Activated B cell treated with CpG ODN at 0.5 μM for 24 hours (primary cell): Measurements from ENCODE around the gene ZRANB3. TPM values are rescaled to one million over a fixed set of nuclear protein-coding genes. Genes with fewer than 3 reads are reported as not detected.

Source experiments
- ATAC-seq: fragments of 200-7000 bp; cut with Tn5 transposase; one replicate; pipeline ENCODE4 v1.10.0; 2021; ENCODE audit warnings: low read depth, mild to moderate bottlenecking, moderate library complexity
- CTCF ChIA-PET: fragments of 350-600 bp; sonication (Branson Sonifier 250); formaldehyde crosslinking; loops from one replicate; lab custom pipeline; 2021; ENCODE audit warnings: antibody characterized with exemption; lab: Charles Lee
- POLR2A ChIA-PET: fragments of 350-600 bp; sonication (Branson Sonifier 250); formaldehyde crosslinking; loops from one replicate; lab custom pipeline; 2021; ENCODE audit warnings: antibody characterized with exemption; lab: Charles Lee
- DNase-seq: peaks from one replicate; pipeline ENCODE4 v3.0.0; 2022
- H3K27ac Mint-ChIP-seq: one replicate; pipeline ENCODE4 v1.8.0; 2020; ENCODE audit warnings: mixed read lengths
- H3K27me3 Mint-ChIP-seq: one replicate; pipeline ENCODE4 v1.8.0; 2021; ENCODE audit warnings: mixed read lengths
- H3K36me3 Mint-ChIP-seq: one replicate; pipeline ENCODE4 v1.8.0; 2021; ENCODE audit warnings: low read depth, mixed read lengths
- H3K4me1 Mint-ChIP-seq: one replicate; pipeline ENCODE4 v1.8.0; 2021; ENCODE audit warnings: mixed read lengths
- H3K4me3 Mint-ChIP-seq: one replicate; pipeline ENCODE4 v1.8.0; 2020; ENCODE audit warnings: mild to moderate bottlenecking, mixed read lengths
- H3K9me3 Mint-ChIP-seq: one replicate; pipeline ENCODE4 v1.8.0; 2020; ENCODE audit warnings: mixed read lengths
- CTCF ChIP-seq: fragments of 200-600 bp; IDR thresholded peaks from one replicate; pipeline ENCODE4 v1.8.0; 2022; ENCODE audit warnings: antibody characterized with exemption, mild to moderate bottlenecking
- intact Hi-C: fragments of 100-400 bp; cut with micrococcal nuclease; formaldehyde crosslinking; loops from one replicate; pipeline ENCODE4 v1.15.1; 2024
- total RNA-seq: library from RNA; stranded (reverse); gene quantifications from 2 replicates; pipeline ENCODE4 v1.2.3, GENCODE V29; 2022

ZRANB3 gene
- total RNA-seq, 1 donor from 2014 or later: 14.4 TPM

GRCh38 chr2:135337071-135337470 lies 193.9 kb downstream of the ZRANB3 start:
- peaks cover 9% of the 10 kb centered on the region for H3K9me3 Mint-ChIP-seq
- no peak overlapping the region for H3K27ac Mint-ChIP-seq
- ATAC-seq (no peak), DNase-seq (no peak)
- intact Hi-C loops: no loop called here
- ChIA-PET CTCF (no interaction called here), POLR2A (no interaction called here)
- no peak for TF ChIP-seq CTCF
- no peak overlapping the region for H3K4me3 Mint-ChIP-seq
- H3K36me3 Mint-ChIP-seq: peaks cover 13% of the 10 kb centered on the region
- peaks cover 10% of the 10 kb centered on the region for H3K4me1 Mint-ChIP-seq
- no peaks in the 10 kb centered on the region for H3K27me3 Mint-ChIP-seq

- Mint-ChIP-seq H3K27ac (no peak overlapping the region), H3K27me3 (no peaks in the 10 kb centered on the region), H3K4me1 (peaks cover 10% of the 10 kb centered on the region), H3K4me3 (no peak overlapping the region), H3K9me3 (peaks cover 13% of the 10 kb centered on the region), H3K36me3 (peaks cover 8% of the 10 kb centered on the region)
- intact Hi-C loops: no loop called here
- ChIA-PET CTCF (no interaction called here), POLR2A (no interaction called here)
- no peak for ATAC-seq
- TF ChIP-seq CTCF: no peak
- no peak for DNase-seq
These were observed 195.8 kb downstream of the ZRANB3 start for GRCh38 chr2:135335256-135335655.

- Mint-ChIP-seq H3K36me3 (peaks cover 4% of the 10 kb centered on the region), H3K9me3 (peaks cover 28% of the 10 kb centered on the region), H3K4me1 (no peaks in the 10 kb centered on the region), H3K27ac (no peak overlapping the region), H3K4me3 (no peak overlapping the region), H3K27me3 (no peaks in the 10 kb centered on the region)
- intact Hi-C loops: no loop called here
- TF ChIP-seq CTCF: no peak
- POLR2A ChIA-PET: no interaction called here
- ATAC-seq (no peak), DNase-seq (no peak)
- CTCF ChIA-PET: no interaction called here
These were observed 203.9 kb downstream of the ZRANB3 start for GRCh38 chr2:135327146-135327545.

GRCh38 chr2:135320465-135321355 lies 210.3 kb downstream of the ZRANB3 start:
- CTCF ChIA-PET: no interaction called here
- POLR2A ChIA-PET: no interaction called here
- no peaks in the 10 kb centered on the region for H3K27me3 Mint-ChIP-seq
- H3K4me3 Mint-ChIP-seq: no peak overlapping the region
- ATAC-seq (no peak), DNase-seq (no peak)
- H3K27ac Mint-ChIP-seq: no peak overlapping the region
- intact Hi-C loops: no loop called here
- no peaks in the 10 kb centered on the region for H3K36me3 Mint-ChIP-seq
- TF ChIP-seq CTCF: no peak
- H3K4me1 Mint-ChIP-seq: no peaks in the 10 kb centered on the region
- no peaks in the 10 kb centered on the region for H3K9me3 Mint-ChIP-seq

GRCh38 chr2:135318808-135319207 lies 212.2 kb downstream of the ZRANB3 start:
- no peak for TF ChIP-seq CTCF
- ChIA-PET CTCF (no interaction called here), POLR2A (no interaction called here)
- Mint-ChIP-seq H3K9me3 (no peaks in the 10 kb centered on the region), H3K4me1 (no peaks in the 10 kb centered on the region), H3K4me3 (no peak overlapping the region), H3K27me3 (no peaks in the 10 kb centered on the region), H3K36me3 (no peaks in the 10 kb centered on the region), H3K27ac (no peak overlapping the region)
- ATAC-seq (no peak), DNase-seq (no peak)
- intact Hi-C loops: no loop called here
